ENCODE measurements around the gene AGTRAP. TPM values are rescaled to one million over a fixed set of nuclear protein-coding genes. Genes with fewer than 3 reads are reported as not detected.

AGTRAP gene
- total and polyA plus RNA-seq, 2 donors (not counting 1 experiment from before 2014, with no cell fraction given), result 25.5 to 58.8 TPM

- Histone ChIP-seq H3K79me2 (ENCODE audit: control insufficient read depth, insufficient read depth, low read length) (no peaks in the 10 kb centered on the region), H3K36me3 (ENCODE audit: control insufficient read depth, insufficient read depth, low read length) (no peaks in the 10 kb centered on the region), H3K27ac (ENCODE audit: insufficient read depth, low read length) (no peak overlapping the region), H3K9ac (ENCODE audit: insufficient read depth, low read length) (no peak overlapping the region), H3K4me2 (ENCODE audit: extremely low read depth, insufficient read depth, low read length) (no peak overlapping the region), H3K9me3 (ENCODE audit: control insufficient read depth, insufficient read depth, low read depth, low read length) (no peaks in the 10 kb centered on the region), H4K20me1 (ENCODE audit: control insufficient read depth, extremely low read depth, insufficient read depth, low read length) (no peaks in the 10 kb centered on the region), H3K4me1 (ENCODE audit: control insufficient read depth, extremely low read depth, insufficient read depth, low read length) (no peaks in the 10 kb centered on the region), H3K27me3 (ENCODE audit: control insufficient read depth, insufficient read depth, low read length) (peaks cover 24% of the 10 kb centered on the region), H3K4me3 (replicated peaks in 1 of 4; ENCODE audit: control extremely low read depth in 1 of 4, insufficient read depth in 1 of 4, low read depth in 3 of 4, low read length in 4 of 4) (no peak overlapping the region), H2AFZ (ENCODE audit: low read length) (no peak overlapping the region)
- DNase-seq (ENCODE audit: low read depth in 2 of 2), result no peak
- TF ChIP-seq EZH2 (IDR thresholded peaks at IDR 0.05; ENCODE audit: low read length, missing control alignments), result no peak
- TF ChIP-seq CTCF (conservative IDR thresholded peaks at IDR 0.05 in 1 of 2, IDR thresholded peaks at IDR 0.05 in 1 of 2; ENCODE audit: low read depth in 1 of 2, low read length in 2 of 2), result no peak
Measured at GRCh38 chr1:11704691-11705475, 31.1 kb upstream of the AGTRAP start.

DNA sequence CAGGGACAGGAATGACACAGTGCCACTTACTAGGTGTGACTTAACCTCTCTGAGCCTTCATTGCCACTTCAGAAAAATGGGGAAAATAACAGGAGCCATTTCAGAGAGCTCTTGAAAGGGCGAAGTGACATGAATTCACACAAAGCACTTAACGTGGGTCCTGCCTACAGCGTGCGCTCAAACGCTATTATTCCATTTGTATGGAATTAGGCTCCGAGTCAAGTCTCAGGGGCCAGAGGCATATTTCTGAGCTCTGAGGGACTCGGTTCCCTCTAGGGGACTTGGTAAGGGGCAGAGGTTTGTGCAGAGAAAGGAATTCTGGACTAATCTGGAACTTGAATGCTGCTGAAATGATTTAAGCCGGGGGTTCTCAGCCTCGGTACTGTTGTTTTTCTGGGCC lies 30.3 kb upstream of the AGTRAP start:
- Histone ChIP-seq H3K79me2 (ENCODE audit: control insufficient read depth, insufficient read depth, low read length) (no peaks in the 10 kb centered on the region), H3K27me3 (ENCODE audit: control insufficient read depth, insufficient read depth, low read length) (peaks cover 20% of the 10 kb centered on the region), H3K4me2 (ENCODE audit: extremely low read depth, insufficient read depth, low read length) (no peak overlapping the region), H3K9me3 (ENCODE audit: control insufficient read depth, insufficient read depth, low read depth, low read length) (no peaks in the 10 kb centered on the region), H3K4me1 (ENCODE audit: control insufficient read depth, extremely low read depth, insufficient read depth, low read length) (no peaks in the 10 kb centered on the region), H3K4me3 (replicated peaks in 1 of 4; ENCODE audit: control extremely low read depth in 1 of 4, insufficient read depth in 1 of 4, low read depth in 3 of 4, low read length in 4 of 4) (no peak overlapping the region), H3K36me3 (ENCODE audit: control insufficient read depth, insufficient read depth, low read length) (no peaks in the 10 kb centered on the region), H3K9ac (ENCODE audit: insufficient read depth, low read length) (no peak overlapping the region), H4K20me1 (ENCODE audit: control insufficient read depth, extremely low read depth, insufficient read depth, low read length) (no peaks in the 10 kb centered on the region), H2AFZ (ENCODE audit: low read length) (no peak overlapping the region), H3K27ac (ENCODE audit: insufficient read depth, low read length) (no peak overlapping the region)
- TF ChIP-seq CTCF (conservative IDR thresholded peaks at IDR 0.05 in 1 of 2, IDR thresholded peaks at IDR 0.05 in 1 of 2; ENCODE audit: low read depth in 1 of 2, low read length in 2 of 2) (no peak), EZH2 (IDR thresholded peaks at IDR 0.05; ENCODE audit: low read length, missing control alignments) (no peak)
- DNase-seq (ENCODE audit: low read depth in 2 of 2), result no peak

DNA sequence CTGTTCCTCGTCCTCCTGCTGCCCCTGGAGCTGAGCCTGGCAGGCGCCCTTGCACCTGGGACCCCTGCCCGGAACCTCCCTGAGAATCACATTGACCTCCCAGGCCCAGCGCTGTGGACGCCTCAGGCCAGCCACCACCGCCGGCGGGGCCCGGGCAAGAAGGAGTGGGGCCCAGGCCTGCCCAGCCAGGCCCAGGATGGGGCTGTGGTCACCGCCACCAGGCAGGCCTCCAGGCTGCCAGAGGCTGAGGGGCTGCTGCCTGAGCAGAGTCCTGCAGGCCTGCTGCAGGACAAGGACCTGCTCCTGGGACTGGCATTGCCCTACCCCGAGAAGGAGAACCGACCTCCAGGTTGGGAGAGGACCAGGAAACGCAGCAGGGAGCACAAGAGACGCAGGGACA lies 29.6 kb upstream of the AGTRAP start:
- no peaks in the 10 kb centered on the region for H3K9me3 ChIP-seq (ENCODE audit: control insufficient read depth, insufficient read depth, low read depth, low read length)
- no peak for DNase-seq (ENCODE audit: low read depth in 2 of 2)
- H3K27ac ChIP-seq (ENCODE audit: insufficient read depth, low read length), result no peak overlapping the region
- no peaks in the 10 kb centered on the region for H3K79me2 ChIP-seq (ENCODE audit: control insufficient read depth, insufficient read depth, low read length)
- H4K20me1 ChIP-seq (ENCODE audit: control insufficient read depth, extremely low read depth, insufficient read depth, low read length), result no peaks in the 10 kb centered on the region
- H2AFZ ChIP-seq (ENCODE audit: low read length), result no peak overlapping the region
- H3K4me1 ChIP-seq (ENCODE audit: control insufficient read depth, extremely low read depth, insufficient read depth, low read length), result no peaks in the 10 kb centered on the region
- no peak overlapping the region for H3K9ac ChIP-seq (ENCODE audit: insufficient read depth, low read length)
- no peaks in the 10 kb centered on the region for H3K36me3 ChIP-seq (ENCODE audit: control insufficient read depth, insufficient read depth, low read length)
- TF ChIP-seq CTCF (conservative IDR thresholded peaks at IDR 0.05 in 1 of 2, IDR thresholded peaks at IDR 0.05 in 1 of 2; ENCODE audit: low read depth in 1 of 2, low read length in 2 of 2) (no peak), EZH2 (IDR thresholded peaks at IDR 0.05; ENCODE audit: low read length, missing control alignments) (no peak)
- H3K27me3 ChIP-seq (ENCODE audit: control insufficient read depth, insufficient read depth, low read length), result peaks cover 14% of the 10 kb centered on the region
- no peak overlapping the region for H3K4me3 ChIP-seq (replicated peaks in 1 of 4; ENCODE audit: control extremely low read depth in 1 of 4, insufficient read depth in 1 of 4, low read depth in 3 of 4, low read length in 4 of 4)
- no peak overlapping the region for H3K4me2 ChIP-seq (ENCODE audit: extremely low read depth, insufficient read depth, low read length)

All from fibroblast of lung (primary cell).